HG03342 (cell line): ENCODE measurements around the gene LSM7.
"Not testable (repeated sequence)": the region's sequence is repeated elsewhere in the genome, so short reads cannot be mapped to it uniquely, and the experiment has no call there.

Experiments
- ATAC-seq: cut with Tn5 transposase; IDR thresholded peaks from one replicate; pipeline ENCODE4 v1.9.1; 2021; ENCODE audit warnings: mild to moderate bottlenecking, moderate library complexity; ENCODE audit not compliant: unreplicated experiment

The LSM7 gene

DNA sequence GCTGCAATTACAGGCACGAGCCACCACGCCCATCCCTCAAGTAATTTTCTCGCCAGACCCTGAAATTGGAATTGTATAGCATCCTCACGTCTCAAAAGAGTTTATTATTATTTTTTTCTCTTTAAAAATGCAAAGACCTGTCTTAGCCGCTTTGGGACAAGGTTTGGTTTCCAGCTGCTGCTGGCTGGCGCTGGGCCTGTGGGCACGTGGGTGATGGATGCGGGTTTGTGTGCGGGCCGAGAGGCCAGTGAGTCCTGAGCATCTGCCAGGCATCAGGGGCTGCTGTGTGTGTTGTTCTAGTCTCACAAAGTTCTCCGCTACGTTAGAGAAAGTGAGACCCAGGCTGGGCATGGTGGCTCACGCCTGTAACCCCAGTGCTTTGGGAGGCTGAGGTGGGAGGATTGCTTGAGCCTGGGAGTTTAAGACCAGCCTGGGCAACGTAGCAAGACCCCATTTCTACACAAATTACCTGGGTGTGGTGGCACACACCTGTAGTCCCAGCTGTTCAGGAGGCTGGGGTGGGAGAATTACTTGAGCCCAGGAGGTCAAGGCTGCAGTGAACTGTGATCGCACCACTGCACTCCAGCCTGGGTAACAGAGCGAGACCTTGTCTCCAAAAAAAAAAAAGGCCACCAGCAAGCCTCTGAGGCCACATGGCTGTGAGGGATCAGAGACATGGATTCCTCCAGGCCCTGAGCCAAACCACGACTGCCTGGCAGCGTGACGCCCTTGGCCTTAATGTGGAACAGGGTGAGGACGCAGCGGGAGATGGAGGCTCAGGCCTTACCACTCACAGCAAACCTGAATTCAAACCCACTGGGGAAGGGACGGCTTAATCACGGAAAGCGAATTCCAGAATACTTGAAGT, 27.0 kb upstream of the LSM7 start:
- no peak for ATAC-seq

DNA sequence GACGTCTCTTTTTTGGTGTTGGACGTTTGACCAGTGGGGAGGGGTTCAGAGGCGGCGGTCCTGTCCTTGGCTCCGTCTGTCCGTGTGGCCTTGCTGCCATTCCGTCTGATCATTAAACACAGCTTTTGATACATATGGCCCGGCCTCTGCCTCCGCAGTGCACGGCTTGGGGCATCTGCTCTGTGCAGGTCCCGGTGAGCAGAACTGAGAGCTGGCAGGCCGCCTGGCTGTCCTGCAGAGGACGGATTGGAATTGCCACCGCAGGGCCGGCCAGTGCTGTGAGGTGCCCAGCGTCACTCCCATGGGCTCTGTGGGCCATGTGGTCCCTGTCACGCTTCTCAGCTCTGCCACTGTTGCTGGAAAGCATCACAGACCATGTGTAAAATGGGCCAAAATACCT, 26.3 kb upstream of the LSM7 start:
- no peak for ATAC-seq

DNA sequence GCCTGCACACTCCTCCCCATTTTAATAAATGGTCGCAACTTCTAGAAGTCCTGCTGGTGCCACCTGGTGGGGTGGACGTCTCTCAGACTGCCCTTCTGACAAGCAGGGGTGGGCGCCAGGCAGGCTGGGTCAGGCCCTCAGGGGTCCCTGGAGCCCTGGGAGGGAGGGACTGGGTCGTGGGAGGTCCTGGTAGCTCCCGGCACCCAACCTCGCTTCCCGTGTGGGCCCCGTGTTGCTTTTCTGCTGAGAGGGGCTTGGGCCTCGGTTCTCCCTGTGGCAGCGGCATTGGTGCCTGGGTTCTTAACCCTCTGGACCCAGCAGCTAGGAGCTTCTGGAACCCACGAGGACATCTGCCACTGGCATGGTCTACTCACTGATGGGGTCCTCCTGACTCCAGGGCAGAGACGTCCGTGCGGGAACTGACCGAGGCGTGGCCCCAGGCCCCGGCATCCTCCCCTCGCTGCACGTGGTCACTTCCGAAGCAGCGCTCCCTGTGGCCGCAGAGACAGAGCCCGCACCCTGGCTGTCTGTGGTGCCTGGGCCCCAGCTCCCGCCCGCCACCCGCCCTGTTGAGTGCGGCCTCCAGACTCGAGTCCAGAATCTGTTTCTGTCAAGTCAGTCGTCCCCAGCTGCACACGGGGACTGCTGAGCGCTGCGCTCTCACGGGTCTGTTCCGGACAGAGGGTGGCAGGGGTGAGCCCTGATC, 25.7 kb upstream of the LSM7 start:
- ATAC-seq, result no peak

DNA sequence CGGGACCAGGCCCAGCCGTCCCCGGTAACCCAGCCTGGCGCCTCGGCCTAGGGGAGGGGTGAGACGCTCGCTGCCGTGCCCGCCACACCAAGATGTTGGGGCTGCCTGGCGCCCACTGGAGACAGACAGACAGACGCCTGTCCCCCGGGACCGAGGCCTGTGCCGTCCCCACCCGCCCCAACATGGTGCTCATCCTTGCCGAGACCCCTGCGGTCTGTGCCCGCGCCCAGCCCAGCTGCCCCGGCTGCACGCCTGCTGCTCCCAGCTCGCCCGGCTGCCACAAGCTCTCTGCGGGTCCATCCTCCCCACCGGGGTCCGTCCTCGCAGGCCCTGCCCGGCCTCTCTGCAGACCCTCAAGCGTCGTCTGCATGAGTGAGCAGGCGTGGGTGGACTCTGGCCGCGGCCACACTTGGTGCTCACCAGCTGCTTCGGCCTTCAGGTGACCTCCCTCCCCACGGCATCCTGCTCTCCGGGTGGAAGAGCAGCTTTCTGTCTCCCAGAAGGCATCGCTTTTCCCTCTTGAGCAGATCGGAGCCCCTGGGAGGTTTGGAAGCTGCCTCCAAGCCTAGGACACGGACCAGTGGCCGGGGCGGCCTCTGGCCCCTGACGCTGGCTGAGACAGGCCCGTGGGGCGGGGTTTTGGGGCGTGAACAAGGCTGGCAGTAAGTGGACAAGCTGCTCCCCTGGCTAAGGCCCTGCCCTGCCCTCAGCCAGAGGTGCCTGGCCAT, 24.9 kb upstream of the LSM7 start:
- ATAC-seq, result no peak

DNA sequence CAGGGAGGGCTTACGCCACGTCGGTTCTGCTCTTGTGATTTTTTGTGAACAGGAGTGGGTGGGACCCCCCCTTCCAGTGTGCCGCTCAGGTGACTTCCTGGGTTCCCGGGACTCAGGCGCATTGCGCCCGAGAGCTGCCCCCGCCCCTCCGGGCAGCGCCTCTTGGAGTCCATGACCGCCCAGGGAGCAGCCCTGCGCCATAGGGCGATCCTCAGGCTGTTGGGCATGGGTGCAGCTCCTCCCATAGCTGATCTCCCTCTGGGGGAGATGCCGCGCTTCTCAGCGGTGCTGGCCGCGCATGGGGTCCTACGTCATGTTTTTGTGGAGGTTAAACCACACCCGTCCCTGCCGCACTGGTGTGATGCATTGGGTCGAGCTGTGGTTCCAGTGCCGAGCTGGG, 23.7 kb upstream of the LSM7 start:
- ATAC-seq, result no peak

DNA sequence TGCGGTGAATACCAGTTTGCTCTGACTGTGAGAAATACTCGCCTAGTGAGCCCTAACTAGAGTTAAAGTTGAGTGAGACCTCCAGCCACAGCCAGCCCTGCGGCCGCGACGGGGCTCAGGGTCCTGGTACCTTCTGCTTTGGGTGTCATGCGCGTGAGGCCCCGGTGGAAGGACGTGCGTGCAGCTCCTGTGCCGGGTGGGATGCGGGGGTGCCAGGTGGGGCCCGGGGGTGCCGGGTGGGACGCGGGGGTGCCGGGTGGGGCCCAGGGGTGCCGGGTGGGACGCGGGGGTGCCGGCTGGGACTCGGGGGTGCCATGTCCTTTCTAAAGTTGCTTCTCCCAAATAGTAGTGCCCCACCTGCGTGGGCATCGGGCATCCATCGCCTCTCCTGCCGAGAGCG, 23.2 kb upstream of the LSM7 start:
- ATAC-seq, result no peak

DNA sequence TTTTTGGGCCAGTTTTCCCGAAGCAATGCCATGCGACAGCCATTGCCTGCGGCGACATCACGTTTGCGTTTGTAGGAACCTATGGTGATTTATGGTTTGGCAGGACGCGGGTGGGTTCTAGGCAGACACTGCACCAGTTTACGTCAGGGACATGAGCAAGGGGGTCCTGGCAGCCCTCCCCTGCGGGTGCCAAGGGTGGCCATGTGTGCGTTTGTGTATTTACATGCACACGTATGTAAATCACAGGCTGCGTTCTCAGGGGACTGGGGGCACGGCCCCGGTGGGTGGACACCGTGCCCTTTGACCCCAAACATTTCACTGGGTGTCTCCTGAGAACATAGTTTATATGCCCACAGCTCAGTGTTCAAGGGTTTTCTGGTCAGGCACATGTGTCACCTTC, 22.3 kb upstream of the LSM7 start:
- ATAC-seq, result no peak

DNA sequence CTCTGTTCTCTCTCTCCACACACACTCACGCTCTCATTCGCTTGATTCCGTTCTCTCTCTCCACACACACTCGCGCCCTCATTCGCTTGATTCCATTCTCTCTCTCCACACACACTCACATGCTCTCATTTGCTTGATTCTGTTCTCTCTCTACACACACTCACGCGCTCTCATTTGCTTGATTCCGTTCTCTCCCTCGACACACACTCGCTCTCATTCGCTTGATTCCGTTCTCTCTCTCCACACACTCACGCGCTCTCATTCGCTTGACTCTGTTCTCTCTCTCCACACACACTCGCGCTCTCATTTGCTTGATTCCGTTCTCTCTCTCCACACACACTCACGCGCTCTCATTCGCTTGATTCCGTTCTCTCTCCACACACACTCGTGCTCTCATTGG, 21.4 kb upstream of the LSM7 start:
- not testable (repeated sequence) for ATAC-seq

DNA sequence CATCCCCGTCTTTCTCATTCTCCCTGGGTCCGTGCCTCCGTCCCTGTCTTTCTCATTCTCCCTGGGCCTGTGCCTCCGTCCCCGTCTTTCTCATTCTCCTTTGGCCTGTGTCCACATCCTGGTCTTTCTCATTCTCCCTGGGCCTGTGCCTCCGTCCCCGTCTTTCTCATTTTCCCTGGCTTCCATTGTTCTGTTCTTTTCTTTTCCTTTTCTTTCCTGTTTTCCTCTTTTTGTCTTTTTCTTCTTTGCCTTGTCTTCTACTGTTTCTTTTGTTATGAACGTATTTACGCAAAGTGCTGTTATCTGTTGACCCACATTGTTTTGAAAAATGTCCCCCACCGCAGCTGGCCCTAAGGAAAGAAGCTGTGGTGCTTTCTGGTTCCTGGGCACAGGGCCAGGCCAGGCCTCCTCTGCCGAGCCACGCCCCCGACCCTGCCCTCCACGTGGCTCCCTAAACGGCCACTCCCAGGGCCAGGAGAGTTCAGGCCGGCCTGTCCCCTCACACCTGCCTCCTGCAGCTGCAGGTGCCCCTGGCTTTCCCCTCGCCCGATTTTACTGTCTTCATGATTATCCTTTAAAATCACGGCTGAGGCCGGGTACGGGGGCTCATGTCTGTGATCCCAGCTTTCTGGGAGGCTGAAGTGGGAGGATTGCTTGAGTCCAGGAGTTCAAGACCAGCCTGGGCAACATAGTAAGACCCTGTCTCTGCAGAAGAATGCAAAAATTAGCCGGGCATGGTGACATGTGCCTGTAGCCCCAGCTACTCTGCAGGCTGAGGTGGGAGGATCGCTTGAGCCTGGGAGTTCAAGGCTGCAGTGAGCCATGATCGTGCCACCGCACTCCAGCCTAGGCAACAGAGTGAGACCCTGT, 17.6 kb upstream of the LSM7 start:
- ATAC-seq, result no peak

DNA sequence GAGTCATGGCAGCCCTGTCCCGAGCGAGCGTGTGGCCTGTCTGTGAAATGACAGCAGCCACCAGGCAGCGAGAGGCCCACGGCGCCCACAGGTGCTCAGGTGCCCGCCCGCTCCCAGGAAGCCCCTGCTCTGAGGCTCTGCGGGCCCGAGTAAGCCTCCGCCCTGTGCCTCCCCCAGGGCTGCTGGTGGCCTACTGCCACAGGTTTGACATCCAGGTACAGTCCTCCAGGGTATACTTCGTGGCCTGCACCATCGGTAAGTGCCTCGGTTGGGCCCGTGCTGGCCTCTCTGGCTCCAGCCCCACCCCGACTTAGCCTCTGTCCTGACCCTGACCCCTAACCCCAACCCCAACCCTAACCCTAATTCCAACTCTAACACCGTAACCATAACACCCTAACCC, 16.7 kb upstream of the LSM7 start:
- ATAC-seq, result no peak

DNA sequence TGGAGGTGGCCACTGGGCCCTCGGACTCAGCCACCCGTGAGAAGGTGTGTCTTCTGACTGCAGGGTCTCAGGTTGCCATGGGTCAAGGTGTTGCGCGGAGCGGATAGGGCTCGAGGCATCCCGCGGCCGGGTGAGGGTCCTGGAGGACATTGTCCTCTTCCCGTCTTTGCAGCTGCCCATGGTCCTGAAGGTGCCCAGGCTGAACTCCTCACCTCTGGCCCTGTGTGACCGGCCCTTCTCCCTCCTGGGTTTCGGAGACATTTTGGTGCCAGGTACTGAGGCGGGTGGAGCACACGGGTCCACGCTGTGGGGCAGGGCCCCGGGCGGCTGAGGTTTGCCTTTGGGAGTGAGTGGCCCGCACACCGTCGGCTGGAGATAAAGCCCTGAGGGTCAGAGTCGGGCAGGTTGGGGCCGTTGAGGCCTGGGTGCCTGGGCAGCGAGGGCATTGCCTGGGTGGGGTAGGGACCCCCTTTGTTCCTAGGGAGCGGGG, 16.0 kb upstream of the LSM7 start:
- no peak for ATAC-seq

DNA sequence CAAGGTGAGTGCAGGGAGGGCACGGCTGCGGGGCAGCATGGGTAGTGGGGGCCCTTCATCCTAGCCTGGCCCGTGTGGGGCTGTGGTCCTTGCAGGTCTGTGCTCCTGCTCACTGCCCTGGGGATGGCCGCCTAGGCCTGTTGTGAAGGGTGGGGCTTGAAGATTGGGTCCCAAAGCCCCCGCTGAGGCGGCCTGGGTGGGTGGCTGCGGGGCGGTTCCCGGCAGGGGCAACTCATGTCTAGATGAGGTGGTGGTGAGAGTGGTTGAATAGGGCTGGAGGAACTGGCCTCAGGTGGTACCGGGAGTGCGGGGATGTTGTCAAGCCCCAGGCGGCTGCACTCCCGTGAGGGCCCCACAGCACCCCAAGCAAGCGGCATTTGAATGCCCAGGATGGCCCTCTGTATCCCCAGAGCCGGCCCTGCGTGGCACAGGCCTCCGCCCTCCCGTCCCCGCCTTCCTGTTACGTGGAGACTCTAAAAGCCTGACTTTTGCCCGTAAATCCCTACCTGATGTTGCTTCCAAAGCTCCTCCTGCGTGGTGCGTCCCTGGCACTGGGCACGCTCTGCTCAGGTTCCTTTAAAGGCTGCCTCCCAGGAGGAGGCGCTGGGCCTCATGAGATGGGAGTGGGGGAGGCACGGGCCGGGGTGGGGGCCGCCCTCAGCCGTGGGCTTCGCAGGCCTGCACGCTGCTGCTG, 15.1 kb upstream of the LSM7 start:
- ATAC-seq, result no peak

DNA sequence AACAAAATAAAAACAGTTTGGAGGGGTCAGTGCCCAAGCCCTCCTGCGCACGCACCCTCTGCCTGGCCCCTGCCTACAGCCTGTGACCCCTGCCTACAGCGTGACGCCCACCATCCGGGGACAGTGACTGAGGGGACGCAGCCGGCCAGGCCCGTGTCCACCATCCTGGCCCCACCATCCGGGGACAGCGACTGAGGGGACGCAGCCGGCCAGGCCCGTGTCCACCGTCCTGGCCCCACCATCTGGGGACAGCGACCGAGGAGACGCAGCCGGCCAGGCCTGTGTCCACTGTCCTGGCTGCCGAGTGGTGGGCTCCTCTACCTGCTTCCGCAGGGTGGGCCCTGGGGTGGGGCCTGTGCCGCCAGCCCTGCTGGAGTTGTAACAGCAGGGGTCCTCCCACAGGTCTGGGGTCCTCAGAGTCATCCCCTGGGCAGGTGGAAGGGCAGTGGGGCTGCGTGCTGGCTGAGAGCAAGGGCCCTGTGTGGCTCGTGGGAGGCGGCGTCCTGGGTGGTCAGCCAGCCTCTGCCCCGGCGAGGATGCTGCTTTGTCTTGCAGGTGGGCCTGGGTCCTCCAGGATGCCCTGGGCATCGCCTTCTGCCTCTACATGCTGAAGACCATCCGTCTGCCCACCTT, 14.4 kb upstream of the LSM7 start:
- no peak for ATAC-seq

DNA sequence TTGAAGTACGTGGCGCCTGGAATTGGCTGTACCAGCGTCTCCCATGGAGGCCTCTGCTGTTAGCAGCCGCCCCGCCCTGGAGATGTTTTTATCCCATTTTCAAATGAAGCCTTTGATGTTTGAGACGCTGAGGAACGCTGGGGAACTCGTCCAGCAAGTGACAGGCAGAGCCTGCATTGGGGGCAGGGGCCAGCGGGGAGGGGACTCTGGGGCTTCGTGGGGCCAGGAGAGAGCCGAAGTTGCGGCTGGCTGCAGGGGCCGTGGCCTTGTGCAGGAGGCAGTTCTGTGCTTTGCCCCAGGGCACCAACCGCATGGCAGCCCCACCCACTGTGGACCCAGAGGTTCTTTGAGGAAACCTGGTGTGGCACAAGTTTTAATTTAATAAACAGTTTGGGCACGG, 13.6 kb upstream of the LSM7 start:
- no peak for ATAC-seq

DNA sequence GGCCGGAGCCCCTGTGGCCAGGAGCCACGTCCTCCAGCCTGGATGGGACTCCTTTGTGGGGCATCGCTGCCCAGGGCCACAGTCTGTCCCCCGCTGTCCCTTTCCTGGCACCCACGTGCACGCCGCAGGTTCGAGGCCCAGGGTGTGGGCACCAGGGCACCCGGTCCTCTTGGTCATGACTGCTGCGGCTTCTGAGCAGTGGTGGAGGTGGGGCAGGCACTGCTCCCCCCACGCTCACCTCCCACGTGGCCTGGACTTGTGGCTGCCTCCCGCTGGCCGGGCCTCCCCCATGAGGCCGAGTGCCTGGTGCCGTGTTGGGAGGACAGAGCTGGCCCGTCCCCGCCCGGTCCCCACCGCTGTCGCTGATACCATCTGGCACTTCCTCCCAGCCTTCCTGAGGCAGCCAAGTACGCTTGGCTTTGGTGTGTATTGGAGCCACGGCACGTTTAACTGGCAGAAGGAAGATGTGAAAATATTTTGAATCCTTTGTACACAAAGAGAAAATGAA, 12.9 kb upstream of the LSM7 start:
- ATAC-seq, result no peak

DNA sequence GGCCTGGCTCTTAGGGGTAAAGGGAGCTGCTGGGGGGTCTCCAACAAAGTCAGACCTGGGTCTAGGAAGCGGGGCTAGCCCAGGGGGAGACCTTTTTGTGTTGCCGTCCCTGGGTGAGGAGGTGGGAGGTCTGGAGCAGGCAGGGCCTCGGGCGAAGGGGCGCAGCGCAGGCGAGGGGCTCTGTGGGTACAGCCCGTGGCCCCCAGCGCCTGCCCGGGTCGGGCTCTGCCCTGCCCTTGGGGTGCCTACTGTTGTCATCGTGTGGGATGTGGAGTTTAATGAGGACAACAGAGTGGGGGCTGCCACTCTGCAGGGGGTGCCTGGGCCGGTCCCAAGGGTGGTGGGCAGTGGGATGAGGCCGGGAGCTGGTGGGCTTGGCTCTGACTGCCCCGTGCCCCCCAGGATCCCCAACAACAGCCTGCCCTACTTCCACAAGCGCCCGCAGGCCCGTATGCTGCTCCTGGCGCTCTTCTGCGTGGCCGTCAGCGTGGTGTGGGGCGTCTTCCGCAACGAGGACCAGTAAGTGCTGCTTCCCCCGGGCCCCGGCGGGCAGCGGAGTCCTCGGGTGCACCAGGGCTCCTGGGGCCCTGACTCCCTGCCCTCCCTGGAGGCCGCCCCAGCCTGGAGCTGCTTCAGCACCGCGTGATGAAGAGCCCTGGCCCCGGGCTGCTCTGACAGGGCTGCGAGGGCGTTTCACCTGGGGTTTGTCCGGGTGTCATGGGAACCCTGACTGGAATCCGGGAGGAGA, 12.3 kb upstream of the LSM7 start:
- ATAC-seq, result no peak

DNA sequence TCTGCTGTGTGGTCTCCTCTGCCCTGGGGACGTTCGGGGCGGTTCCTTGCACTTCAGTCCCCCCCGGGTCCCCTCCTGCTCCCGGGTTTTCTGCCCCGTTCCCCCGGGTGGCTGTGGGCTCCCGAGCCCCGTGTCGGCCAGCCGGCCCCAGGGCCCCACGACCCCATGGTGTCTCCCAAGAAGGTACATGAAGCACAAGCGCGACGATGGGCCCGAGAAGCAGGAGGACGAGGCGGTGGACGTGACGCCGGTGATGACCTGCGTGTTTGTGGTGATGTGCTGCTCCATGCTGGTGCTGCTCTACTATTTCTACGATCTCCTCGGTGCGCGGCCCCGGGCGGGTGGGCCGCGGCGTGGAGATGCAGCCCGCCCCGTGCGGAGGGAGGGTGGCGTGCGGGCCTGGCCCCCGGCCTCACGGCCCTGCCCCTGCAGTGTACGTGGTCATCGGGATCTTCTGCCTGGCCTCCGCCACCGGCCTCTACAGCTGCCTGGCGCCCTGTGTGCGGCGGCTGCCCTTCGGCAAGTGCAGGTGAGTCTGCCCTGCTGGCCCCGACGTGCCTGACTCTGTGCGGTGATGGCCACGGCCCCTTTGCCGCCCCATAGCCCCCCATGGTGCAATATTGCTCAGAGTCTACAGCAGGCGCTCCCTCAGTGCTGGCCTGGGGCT, 11.4 kb upstream of the LSM7 start:
- no peak for ATAC-seq
